Measurements from ENCODE around the gene PITPNC1. TPM values are rescaled to one million over a fixed set of nuclear protein-coding genes. Genes with fewer than 3 reads are reported as not detected.
"Not testable (repeated sequence)": the region's sequence is repeated elsewhere in the genome, so short reads cannot be mapped to it uniquely, and the experiment has no call there.

The PITPNC1 gene
- total RNA-seq, 1 donor from 2014 or later = 18.4 TPM

DNA sequence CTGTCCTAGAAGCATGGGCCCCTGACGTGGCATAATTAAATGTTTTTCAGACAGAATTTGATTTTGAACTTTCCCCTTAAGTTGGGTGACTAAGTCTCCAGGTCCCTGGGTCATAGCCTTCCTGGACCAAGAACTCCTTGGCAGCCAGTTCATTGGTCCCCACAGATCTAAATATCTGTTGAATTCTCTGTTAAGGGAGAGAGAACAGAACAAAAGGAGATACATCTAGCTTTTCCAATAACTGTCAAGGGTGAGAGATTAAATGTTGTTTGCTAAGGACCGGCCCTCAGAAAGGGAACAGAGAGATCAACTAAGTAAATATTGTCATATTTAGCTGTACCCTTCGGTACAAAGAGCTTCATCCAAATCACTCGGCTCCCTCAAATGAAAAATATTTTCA, 262.5 kb downstream of the PITPNC1 start:
- TF ChIP-seq, protein P1, sequence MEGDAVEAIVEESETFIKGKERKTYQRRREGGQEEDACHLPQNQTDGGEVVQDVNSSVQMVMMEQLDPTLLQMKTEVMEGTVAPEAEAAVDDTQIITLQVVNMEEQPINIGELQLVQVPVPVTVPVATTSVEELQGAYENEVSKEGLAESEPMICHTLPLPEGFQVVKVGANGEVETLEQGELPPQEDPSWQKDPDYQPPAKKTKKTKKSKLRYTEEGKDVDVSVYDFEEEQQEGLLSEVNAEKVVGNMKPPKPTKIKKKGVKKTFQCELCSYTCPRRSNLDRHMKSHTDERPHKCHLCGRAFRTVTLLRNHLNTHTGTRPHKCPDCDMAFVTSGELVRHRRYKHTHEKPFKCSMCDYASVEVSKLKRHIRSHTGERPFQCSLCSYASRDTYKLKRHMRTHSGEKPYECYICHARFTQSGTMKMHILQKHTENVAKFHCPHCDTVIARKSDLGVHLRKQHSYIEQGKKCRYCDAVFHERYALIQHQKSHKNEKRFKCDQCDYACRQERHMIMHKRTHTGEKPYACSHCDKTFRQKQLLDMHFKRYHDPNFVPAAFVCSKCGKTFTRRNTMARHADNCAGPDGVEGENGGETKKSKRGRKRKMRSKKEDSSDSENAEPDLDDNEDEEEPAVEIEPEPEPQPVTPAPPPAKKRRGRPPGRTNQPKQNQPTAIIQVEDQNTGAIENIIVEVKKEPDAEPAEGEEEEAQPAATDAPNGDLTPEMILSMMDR (conservative IDR thresholded peaks at IDR 0.05; ENCODE audit: low read depth, low read length) = no peak
- no peak for DNase-seq (ENCODE audit: low read depth)

DNA sequence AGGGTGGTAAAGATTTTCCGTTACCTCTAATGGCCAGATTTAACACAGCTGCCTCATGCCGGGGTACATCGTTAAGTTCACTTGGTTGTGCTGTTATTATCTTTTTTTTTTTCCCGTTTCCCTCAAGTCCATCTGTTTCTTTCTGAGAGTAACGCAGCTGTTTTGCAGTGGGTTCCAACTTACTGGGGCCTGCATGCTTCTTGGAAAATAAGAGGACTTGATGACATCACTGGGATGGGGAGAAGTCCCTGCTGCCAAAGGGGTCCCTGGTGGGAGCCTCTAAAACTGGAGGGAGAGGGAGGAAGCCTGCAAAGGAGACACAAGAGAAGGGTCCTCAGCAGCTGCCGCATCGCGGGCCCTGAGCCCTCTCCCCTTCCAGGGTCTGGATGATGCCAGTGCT, 262.9 kb downstream of the PITPNC1 start:
- H3K4me3 ChIP-seq (ENCODE audit: low read depth, low read length) = no peak overlapping the region
- TF ChIP-seq, protein P1 (conservative IDR thresholded peaks at IDR 0.05; ENCODE audit: low read depth, low read length) = no peak
- DNase-seq (ENCODE audit: low read depth) = no peak

More for the DNA sequence above, 262.5 kb downstream of the PITPNC1 start:
- H3K4me3 ChIP-seq (ENCODE audit: low read depth, low read length) = no peak overlapping the region

DNA sequence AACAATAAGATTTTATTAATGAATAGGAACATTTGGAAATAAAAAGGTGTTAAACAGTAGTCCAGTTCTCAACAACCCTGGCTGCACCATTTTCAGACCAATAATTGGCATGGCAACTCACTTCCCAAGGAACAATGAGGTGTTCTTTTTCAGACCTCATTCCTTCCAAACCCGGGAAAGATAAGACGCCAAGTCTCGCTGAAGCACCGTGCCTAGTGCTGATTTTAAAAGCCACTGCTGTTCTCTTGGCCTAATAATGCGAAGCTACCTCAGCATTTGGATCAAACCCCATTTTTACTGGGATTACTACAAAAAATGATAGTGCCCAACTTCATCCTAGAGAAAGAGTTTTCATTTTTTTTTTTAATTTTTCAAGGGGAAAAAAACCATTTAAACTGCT, 265.4 kb downstream of the PITPNC1 start:
- no peak for DNase-seq (ENCODE audit: low read depth)
- H3K4me3 ChIP-seq (ENCODE audit: low read depth, low read length) = no peak overlapping the region
- TF ChIP-seq, protein P1 (conservative IDR thresholded peaks at IDR 0.05; ENCODE audit: low read depth, low read length) = no peak

DNA sequence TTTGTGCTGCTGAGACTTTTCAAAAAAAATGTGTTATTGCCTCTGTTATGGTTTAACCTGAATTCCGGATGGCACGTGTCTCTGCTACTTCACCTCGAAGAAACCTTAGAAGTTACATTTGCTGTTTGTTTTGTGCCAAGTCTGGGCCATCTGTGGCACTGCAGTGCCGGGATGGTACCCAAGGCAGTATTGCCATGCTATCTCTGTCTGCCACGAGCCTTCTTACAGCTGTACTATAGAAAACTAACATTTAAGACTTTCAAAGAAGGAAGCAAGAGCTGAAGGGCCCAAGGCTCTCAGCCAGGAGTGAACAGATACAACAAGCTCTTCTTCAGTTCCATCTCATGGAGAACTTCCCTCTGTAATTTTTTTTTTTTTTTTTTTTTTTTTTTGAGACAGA, 267.0 kb downstream of the PITPNC1 start:
- TF ChIP-seq, protein P1 (conservative IDR thresholded peaks at IDR 0.05; ENCODE audit: low read depth, low read length) = no peak
- no peak overlapping the region for H3K4me3 ChIP-seq (ENCODE audit: low read depth, low read length)
- no peak for DNase-seq (ENCODE audit: low read depth)

DNA sequence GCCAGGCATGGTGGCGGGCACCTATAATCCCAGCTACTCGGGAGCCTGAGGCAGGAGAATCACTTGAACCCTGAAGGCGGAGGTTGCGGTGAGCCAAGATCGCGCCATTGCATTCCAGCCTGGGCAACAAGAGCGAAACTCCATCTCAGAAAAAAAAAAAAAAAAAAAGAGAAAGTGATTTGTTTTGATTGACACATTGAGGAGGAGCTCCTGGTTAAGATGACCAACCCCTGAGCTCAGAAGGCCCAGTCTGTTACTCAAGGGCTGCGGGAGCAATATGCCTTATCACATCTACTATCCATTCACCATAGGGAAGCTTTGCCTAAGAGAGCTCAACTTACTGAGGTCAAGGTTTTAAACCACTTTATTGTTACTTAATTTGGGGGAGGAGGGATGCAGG, 268.1 kb downstream of the PITPNC1 start:
- H3K4me3 ChIP-seq (ENCODE audit: low read depth, low read length); DNase-seq (ENCODE audit: low read depth): not testable (repeated sequence)

DNA sequence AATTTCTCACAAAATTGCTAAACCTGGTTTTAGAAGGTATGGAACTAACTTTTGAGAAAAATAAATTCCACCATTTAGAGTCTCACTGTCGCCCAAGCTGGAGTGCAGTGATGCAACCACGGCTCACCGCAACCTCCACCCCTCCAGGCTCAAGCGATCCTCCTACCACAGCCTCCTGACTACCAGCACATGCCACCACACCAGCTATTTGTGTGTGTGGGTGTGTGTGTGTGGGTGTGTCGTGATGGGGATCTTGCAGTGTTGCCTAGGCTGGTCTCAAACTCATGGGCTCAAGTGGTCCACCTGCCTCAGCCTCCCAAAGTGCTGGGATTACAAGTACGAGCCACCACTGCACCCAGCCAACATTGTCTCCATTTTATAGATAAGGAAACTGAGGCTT, 269.4 kb downstream of the PITPNC1 start:
- TF ChIP-seq, protein P1 (conservative IDR thresholded peaks at IDR 0.05; ENCODE audit: low read depth, low read length) = no peak
- no peak for DNase-seq (ENCODE audit: low read depth)
- no peak overlapping the region for H3K4me3 ChIP-seq (ENCODE audit: low read depth, low read length)

DNA sequence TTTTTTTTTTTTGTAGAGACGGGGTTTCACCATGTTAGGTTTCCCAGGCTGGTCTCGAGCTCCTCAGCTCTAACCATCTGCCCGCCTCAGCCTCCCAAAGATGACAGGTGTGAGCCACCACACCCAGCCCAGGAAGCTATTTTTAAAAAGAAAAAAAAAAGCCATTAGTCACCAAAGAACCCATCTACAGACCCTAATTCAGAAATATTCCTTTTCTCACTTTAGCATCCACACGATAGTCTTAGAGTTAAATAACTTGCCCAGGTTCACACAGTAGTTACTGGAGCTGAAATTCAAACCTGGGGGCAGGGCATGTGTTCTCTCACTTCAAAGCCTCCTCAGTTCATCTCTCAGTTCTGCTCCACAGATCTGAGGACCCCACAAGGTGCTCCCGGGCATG, 270.4 kb downstream of the PITPNC1 start:
- DNase-seq (ENCODE audit: low read depth) = no peak

More for the DNA sequence above, 270.4 kb downstream of the PITPNC1 start:
- H3K4me3 ChIP-seq (ENCODE audit: low read depth, low read length) = no peak overlapping the region
- TF ChIP-seq, protein P1 (conservative IDR thresholded peaks at IDR 0.05; ENCODE audit: low read depth, low read length) = no peak
